Activated T-cell treated with anti-CD3 and anti-CD28 coated beads, Interleukin-2, amount 50 U/mL, for 72 hours (primary cell): ENCODE measurements around the gene YY1AP1. TPM values are rescaled to one million over a fixed set of nuclear protein-coding genes. Genes with fewer than 3 reads are reported as not detected.
"Not testable (repeated sequence)": the region's sequence is repeated elsewhere in the genome, so short reads cannot be mapped to it uniquely, and the experiment has no call there.

ENCODE experiments used
- ATAC-seq, 2 donors: fragments of 150-1000 bp; cut with Tn5 transposase; replicated peaks in 1 of 2; 2 replicates each; pipeline ENCODE4 v1.10.0; 2021; ENCODE audit warnings: moderate library complexity in 2 of 2, mild to moderate bottlenecking in 1 of 2
- DNase-seq, 2 donors: peaks; one replicate each; pipeline ENCODE4 v3.0.0; 2021 to 2022; ENCODE audit warnings: mixed read lengths in 1 of 2
- H3K27ac Mint-ChIP-seq: one replicate; pipeline ENCODE4 v1.8.0; 2022; ENCODE audit warnings: mild to moderate bottlenecking, moderate library complexity, mixed read lengths
- H3K27me3 Mint-ChIP-seq: one replicate; pipeline ENCODE4 v1.8.0; 2022; ENCODE audit warnings: low read depth, mixed read lengths
- H3K36me3 Mint-ChIP-seq, 2 donors: one replicate each; pipeline ENCODE4 v1.8.0; 2022; ENCODE audit warnings: mixed read lengths in 2 of 2, mild to moderate bottlenecking in 1 of 2; ENCODE audit not compliant: insufficient read depth in 2 of 2
- H3K4me1 Mint-ChIP-seq: one replicate; pipeline ENCODE4 v1.8.0; 2022; ENCODE audit warnings: low read depth, mixed read lengths
- H3K4me3 Mint-ChIP-seq, 2 donors: one replicate each; pipeline ENCODE4 v1.8.0; 2022; ENCODE audit warnings: mild to moderate bottlenecking in 2 of 2, mixed read lengths in 2 of 2, moderate library complexity in 2 of 2
- H3K9me3 Mint-ChIP-seq, 2 donors: one replicate each; pipeline ENCODE4 v1.8.0; 2022; ENCODE audit warnings: mixed read lengths in 2 of 2
- total RNA-seq, 2 donors: library from RNA; stranded (reverse); gene quantifications; one replicate each; pipeline ENCODE4 v1.2.3, GENCODE V29; 2022

YY1AP1 gene
- total RNA-seq, 2 donors from 2014 or later: 94.5 to 98.9 TPM

DNA sequence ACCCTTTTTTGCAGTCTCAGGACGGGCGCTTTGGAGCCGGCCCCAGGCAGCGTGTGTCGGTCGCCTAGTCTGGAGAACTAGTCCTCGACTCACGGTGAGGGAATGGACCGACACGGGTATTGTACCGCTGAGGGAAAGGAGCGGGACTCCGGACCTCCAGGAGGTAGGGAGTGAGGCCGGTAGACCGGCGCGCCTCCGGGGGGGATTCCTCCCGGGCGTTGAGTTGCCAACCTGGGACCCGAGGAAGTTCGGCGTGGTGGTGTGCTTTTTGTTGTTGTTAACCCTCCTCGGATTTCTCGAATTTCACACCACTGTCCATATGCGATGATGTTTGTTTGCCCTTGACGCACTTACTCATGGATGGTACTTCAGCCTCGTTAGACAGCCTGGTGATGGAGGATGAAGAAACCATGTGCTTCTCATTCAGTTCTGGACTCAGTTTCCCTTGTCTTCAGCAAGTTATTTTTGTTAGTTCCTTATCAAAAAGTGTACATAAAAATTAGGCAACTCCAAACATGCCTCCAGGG lies 570 bp upstream of the YY1AP1 start, which contains the start of gene DAP3:
Gene DAP3 (plus strand): TSS at position 11 of the 527 bp plus-strand sequence. CDS start 20,689 bp downstream, outside the sequence.
- not testable (repeated sequence) for H3K9me3 Mint-ChIP-seq, H3K27me3 Mint-ChIP-seq, ATAC-seq, DNase-seq
- Mint-ChIP-seq H3K4me1 (peaks cover 71% of the 10 kb centered on the region), H3K27ac (peak within 1 kb of the TSS; percentile 95), H3K4me3 (peak within 1 kb of the TSS; percentile 92 to 95), H3K36me3 (peaks cover 7 to 38% of the 10 kb centered on the region in 2 donors)

DNA sequence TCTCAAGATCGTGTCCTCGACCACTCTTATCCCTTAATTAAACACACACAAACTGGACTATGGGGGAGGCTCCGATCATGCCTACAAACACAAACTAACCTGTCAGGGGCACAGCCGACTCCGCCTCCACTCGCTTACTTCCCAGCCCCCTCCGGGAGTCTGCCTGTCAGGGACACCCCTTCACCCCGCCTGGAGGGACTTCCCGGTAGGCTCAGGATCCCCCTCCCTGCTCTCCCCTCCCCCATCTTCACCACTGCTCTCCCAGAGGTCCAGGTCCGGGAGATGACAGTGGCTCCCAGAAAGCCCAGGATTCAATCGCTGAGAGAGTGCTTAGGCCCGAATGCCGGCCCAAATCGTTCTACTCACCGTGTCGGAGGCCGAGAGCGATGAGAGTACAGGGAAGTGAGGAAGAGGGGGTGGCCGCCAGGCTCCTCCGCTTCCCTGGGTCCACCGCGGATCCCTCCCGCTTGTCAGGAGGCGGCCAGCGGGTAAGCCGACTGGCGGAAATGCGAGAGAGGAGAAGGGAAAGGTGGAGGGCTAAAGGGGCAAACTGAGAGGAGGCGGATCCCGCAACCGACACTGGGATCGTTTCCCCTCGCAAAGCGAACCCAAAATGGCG lies 760 bp downstream of the YY1AP1 start:
- H3K27me3 Mint-ChIP-seq, DNase-seq, H3K9me3 Mint-ChIP-seq: not testable (repeated sequence)
- Mint-ChIP-seq H3K4me1 (peaks cover 72% of the 10 kb centered on the region), H3K4me3 (peak overlapping the region; percentile 92 to 95), H3K36me3 (peaks cover 7 to 35% of the 10 kb centered on the region in 2 donors), H3K27ac (peak overlapping the region; percentile 95)
- ATAC-seq: peak; percentile 19 to 22

DNA sequence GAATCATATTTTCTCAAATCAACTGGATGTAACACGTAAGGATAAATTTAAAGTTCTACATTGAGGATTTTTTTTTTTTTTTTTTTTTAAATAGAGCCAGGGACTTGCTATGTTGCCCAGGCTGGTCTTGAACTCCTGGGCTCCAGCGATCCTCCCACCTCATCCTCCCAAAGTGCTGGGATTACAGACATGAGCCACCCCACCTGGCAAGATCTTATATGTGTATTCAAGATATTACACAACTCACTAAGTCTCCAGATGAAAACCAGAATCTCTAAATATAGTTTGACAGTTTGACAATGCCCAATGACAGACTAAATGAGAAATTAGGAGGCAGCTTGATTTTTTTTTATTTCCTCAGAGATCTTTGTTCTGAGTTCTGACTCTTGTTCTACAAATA lies 6.8 kb downstream of the YY1AP1 start:
- Mint-ChIP-seq H3K9me3 (no peaks in the 10 kb centered on the region), H3K36me3 (peaks cover 5 to 35% of the 10 kb centered on the region in 2 donors), H3K27ac (no peak overlapping the region), H3K4me3 (no peak overlapping the region), H3K27me3 (no peaks in the 10 kb centered on the region), H3K4me1 (peaks cover 51% of the 10 kb centered on the region)
- DNase-seq: no peak
- no peak for ATAC-seq

DNA sequence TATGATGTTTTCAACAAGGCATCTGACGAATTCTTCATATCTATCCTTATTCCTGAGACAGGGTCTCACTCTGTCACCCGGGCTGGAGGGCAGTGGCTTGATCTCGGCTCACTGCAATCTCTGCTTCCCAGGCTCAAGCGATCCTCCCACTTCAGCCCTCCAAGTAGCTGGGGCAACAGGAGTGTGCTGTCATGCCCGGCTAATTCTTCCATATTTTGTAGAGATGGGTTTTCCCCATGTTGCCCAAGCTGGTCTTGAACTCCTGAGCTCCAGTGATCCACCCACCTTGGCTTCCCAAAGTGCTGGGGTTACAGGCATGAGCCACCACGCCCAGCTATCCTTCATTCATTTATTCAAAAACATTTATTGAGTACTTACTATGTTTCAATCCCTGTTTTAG lies 8.0 kb downstream of the YY1AP1 start:
- no peaks in the 10 kb centered on the region for H3K27me3 Mint-ChIP-seq
- ATAC-seq (no peak), DNase-seq (no peak)
- H3K9me3 Mint-ChIP-seq: no peaks in the 10 kb centered on the region
- peaks cover 39% of the 10 kb centered on the region for H3K4me1 Mint-ChIP-seq
- H3K4me3 Mint-ChIP-seq: no peak overlapping the region
- peaks cover 1 to 36% of the 10 kb centered on the region in 2 donors for H3K36me3 Mint-ChIP-seq
- no peak overlapping the region for H3K27ac Mint-ChIP-seq

DNA sequence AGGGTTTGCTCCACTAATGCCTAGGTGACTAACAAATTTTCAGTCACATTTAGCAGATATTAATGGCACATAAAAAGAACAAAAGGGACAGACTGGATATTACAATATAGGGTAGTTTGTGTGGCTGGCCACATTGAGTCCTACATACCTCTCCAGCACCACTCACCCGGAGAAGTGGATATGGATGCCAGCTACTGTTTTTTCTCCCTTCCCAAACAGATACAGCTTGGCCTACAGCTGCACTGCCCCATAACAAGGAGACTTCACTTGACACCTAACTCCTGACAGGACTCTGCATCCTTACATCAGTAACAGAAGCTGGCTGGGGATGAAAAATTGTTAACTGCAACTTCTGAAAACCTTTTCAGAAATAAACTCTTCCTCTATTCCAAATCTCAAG lies 9.6 kb downstream of the YY1AP1 start:
- not testable (repeated sequence) for DNase-seq, ATAC-seq, H3K27me3 Mint-ChIP-seq, H3K9me3 Mint-ChIP-seq, H3K4me3 Mint-ChIP-seq
- Mint-ChIP-seq H3K4me1 (peaks cover 23% of the 10 kb centered on the region), H3K27ac (peak overlapping the region; percentile 70), H3K36me3 (peaks cover 5 to 35% of the 10 kb centered on the region in 2 donors)

GRCh38 chr1:155678027-155678426 lies 10.5 kb downstream of the YY1AP1 start:
- no peak for DNase-seq
- Mint-ChIP-seq H3K36me3 (peaks cover 5 to 39% of the 10 kb centered on the region in 2 donors), H3K27me3 (no peaks in the 10 kb centered on the region), H3K4me3 (no peak overlapping the region), H3K4me1 (peaks cover 15% of the 10 kb centered on the region), H3K9me3 (no peaks in the 10 kb centered on the region), H3K27ac (no peak overlapping the region)
- ATAC-seq: no peak

DNA sequence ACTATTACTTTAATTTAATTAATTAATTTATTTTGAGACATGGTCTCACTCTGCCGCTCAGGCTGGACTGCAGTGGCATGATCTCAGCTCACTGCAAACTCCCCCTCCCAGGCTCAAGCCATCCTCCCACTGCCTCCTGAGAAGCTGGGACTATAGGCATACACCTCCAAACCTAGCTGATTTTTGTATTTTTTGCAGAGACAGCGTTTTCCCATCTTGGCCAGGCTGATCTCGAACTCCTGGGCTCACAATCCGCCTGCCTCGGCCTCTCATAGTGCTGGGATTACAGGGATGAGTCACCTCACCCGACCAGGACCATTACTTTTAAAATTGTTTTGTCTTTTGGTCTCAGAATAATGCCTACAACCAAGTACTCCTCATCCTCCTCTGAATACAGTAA lies 15.6 kb downstream of the YY1AP1 start:
- Mint-ChIP-seq H3K36me3 (peaks cover 10 to 46% of the 10 kb centered on the region in 2 donors), H3K27ac (peak overlapping the region; percentile 19), H3K4me3 (no peak overlapping the region), H3K9me3 (no peaks in the 10 kb centered on the region), H3K27me3 (no peaks in the 10 kb centered on the region), H3K4me1 (no peaks in the 10 kb centered on the region)
- DNase-seq: no peak
- ATAC-seq: no peak

- Mint-ChIP-seq H3K4me1 (no peaks in the 10 kb centered on the region), H3K9me3 (no peaks in the 10 kb centered on the region), H3K27ac (no peak overlapping the region), H3K27me3 (no peaks in the 10 kb centered on the region), H3K4me3 (no peak overlapping the region), H3K36me3 (peaks cover 9 to 46% of the 10 kb centered on the region in 2 donors)
- ATAC-seq: no peak
- DNase-seq: no peak
Observed at GRCh38 chr1:155671750-155672149, 16.8 kb downstream of the YY1AP1 start.

GRCh38 chr1:155669233-155670162 lies 19.1 kb downstream of the YY1AP1 start:
- no peak overlapping the region for H3K4me3 Mint-ChIP-seq
- peaks cover 8 to 39% of the 10 kb centered on the region in 2 donors for H3K36me3 Mint-ChIP-seq

DNA sequence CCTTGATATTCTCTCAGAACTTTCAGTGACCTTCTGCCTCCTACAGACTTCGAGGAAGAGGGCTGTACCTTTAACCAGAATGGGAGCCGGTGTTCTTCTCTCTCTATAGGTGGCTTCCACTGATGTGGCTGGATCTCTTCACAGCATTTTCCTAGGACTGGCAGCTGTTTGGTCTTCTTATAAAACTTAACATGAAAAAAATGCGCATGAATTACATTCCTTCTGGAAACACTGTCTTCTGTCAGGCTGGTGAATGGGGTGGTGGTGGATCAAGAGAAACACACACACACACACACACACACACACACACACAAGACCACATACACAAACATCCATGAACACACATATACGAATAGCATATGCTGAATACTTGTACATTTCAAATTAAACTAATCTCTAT lies 27.3 kb downstream of the YY1AP1 start:
- not testable (repeated sequence) for H3K4me3 Mint-ChIP-seq, H3K27me3 Mint-ChIP-seq, ATAC-seq, DNase-seq, H3K4me1 Mint-ChIP-seq, H3K9me3 Mint-ChIP-seq, H3K27ac Mint-ChIP-seq
- peaks cover 8 to 39% of the 10 kb centered on the region in 2 donors for H3K36me3 Mint-ChIP-seq

More at GRCh38 chr1:155669233-155670162, 19.1 kb downstream of the YY1AP1 start:
- Mint-ChIP-seq H3K27me3 (no peaks in the 10 kb centered on the region), H3K9me3 (no peaks in the 10 kb centered on the region), H3K27ac (peak overlapping the region; percentile 4), H3K4me1 (no peaks in the 10 kb centered on the region)
- ATAC-seq: no peak
- no peak for DNase-seq

DNA sequence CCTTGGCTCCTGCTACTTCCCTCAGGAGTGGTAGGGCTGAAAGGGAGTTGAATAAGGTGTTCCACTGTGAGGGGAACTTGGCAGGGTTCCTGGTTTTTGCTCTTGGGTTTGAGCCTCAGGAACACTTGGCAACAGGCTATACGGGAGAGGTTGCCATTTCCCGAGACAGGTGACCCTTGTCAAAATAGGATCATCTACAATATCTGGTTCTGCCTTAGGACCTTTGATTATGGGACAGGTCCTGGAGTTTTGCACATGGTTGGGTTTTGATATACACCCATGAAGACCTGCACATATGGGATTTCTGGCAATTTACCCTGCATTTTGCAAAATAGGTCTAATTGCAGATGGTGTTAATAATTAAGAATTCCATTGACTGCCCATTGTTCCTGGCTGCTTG lies 31.1 kb downstream of the YY1AP1 start:
- Mint-ChIP-seq H3K27ac (no peak overlapping the region), H3K4me3 (no peak overlapping the region), H3K4me1 (no peaks in the 10 kb centered on the region), H3K27me3 (no peaks in the 10 kb centered on the region), H3K9me3 (no peaks in the 10 kb centered on the region), H3K36me3 (peaks cover 6 to 27% of the 10 kb centered on the region in 2 donors)
- no peak for DNase-seq
- no peak for ATAC-seq

- ATAC-seq: no peak
- no peak for DNase-seq
- Mint-ChIP-seq H3K36me3 (no peaks in the 10 kb centered on the region), H3K27me3 (no peaks in the 10 kb centered on the region), H3K27ac (no peak overlapping the region), H3K9me3 (no peaks in the 10 kb centered on the region), H3K4me1 (peaks cover 6% of the 10 kb centered on the region), H3K4me3 (no peak overlapping the region)
Observed at GRCh38 chr1:155652951-155653350, 35.6 kb downstream of the YY1AP1 start.
